Trophoblast cell (in vitro differentiated cells and primary cell): ENCODE data around the gene BMP8A.

Experiments
- DNase-seq, 2 donors: peaks; one replicate each; pipeline ENCODE4 v3.0.0-alpha.2; 2016
- H2AFZ ChIP-seq: 2 replicates; pipeline ENCODE4 v1.6.1; 2013; ENCODE audit warnings: low read length, moderate library complexity, mild to moderate bottlenecking; ENCODE audit not compliant: insufficient read depth, poor library complexity
- H2AK5ac ChIP-seq: 2 replicates; pipeline ENCODE4 v1.6.1; 2013; ENCODE audit warnings: mild to moderate bottlenecking, low read length
- H2BK120ac ChIP-seq: 2 replicates; pipeline ENCODE4 v1.6.1; 2013; ENCODE audit warnings: low read length, mild to moderate bottlenecking, moderate library complexity; ENCODE audit not compliant: insufficient read depth, poor library complexity
- H2BK12ac ChIP-seq: 2 replicates; pipeline ENCODE4 v1.6.1; 2013; ENCODE audit warnings: mild to moderate bottlenecking, low read length, moderate library complexity
- H2BK5ac ChIP-seq: 2 replicates; pipeline ENCODE4 v1.6.1; 2013; ENCODE audit warnings: low read length, low read depth, moderate library complexity, mild to moderate bottlenecking; ENCODE audit not compliant: poor library complexity
- H3K14ac ChIP-seq: 2 replicates; pipeline ENCODE4 v1.6.1; 2013; ENCODE audit warnings: mild to moderate bottlenecking, low read length
- H3K18ac ChIP-seq: 2 replicates; pipeline ENCODE4 v1.6.1; 2013; ENCODE audit warnings: mild to moderate bottlenecking, low read length
- H3K23ac ChIP-seq: 2 replicates; pipeline ENCODE4 v1.6.1; 2013; ENCODE audit warnings: low read length
- H3K27ac ChIP-seq: 2 replicates; pipeline ENCODE4 v1.5.1; 2013; ENCODE audit warnings: low read depth, mild to moderate bottlenecking, inconsistent platforms, low read length, moderate library complexity
- H3K27me3 ChIP-seq: 2 replicates; pipeline ENCODE4 v1.6.1; 2013; ENCODE audit warnings: inconsistent platforms, mild to moderate bottlenecking, low read length, moderate library complexity; ENCODE audit not compliant: insufficient read depth
- H3K36me3 ChIP-seq, 2 experiments: 1 replicate in 1 of 2; 2 replicates in 1 of 2; pipeline ENCODE4 v1.6.1; 2013; ENCODE audit warnings: low read length in 2 of 2, mild to moderate bottlenecking in 2 of 2, moderate library complexity in 1 of 2; ENCODE audit not compliant: insufficient read depth in 2 of 2, control insufficient read depth in 1 of 2
- H3K4ac ChIP-seq: 2 replicates; pipeline ENCODE4 v1.6.1; 2013; ENCODE audit warnings: low read depth, mild to moderate bottlenecking, low read length, moderate library complexity
- H3K4me1 ChIP-seq, 2 experiments: 1 replicate in 1 of 2; 2 replicates in 1 of 2; pipeline ENCODE4 v1.6.1; 2013; ENCODE audit warnings: low read length in 2 of 2, mild to moderate bottlenecking in 2 of 2, moderate library complexity in 1 of 2; ENCODE audit not compliant: insufficient read depth in 2 of 2, control insufficient read depth in 1 of 2
- H3K4me2 ChIP-seq: 2 replicates; pipeline ENCODE4 v1.6.1; 2013; ENCODE audit warnings: inconsistent platforms, mild to moderate bottlenecking, low read length, moderate library complexity
- H3K4me3 ChIP-seq: 2 replicates; pipeline ENCODE4 v1.5.1; 2013; ENCODE audit warnings: mild to moderate bottlenecking, low read depth, low read length, inconsistent platforms
- H3K79me1 ChIP-seq: one replicate; pipeline ENCODE4 v1.6.1; 2013; ENCODE audit warnings: low read length
- H3K79me2 ChIP-seq: 2 replicates; pipeline ENCODE4 v1.6.1; 2013; ENCODE audit warnings: low read length, mild to moderate bottlenecking; ENCODE audit not compliant: control insufficient read depth, insufficient read depth, poor library complexity
- H3K9ac ChIP-seq: 2 replicates; pipeline ENCODE4 v1.6.1; 2013; ENCODE audit warnings: mild to moderate bottlenecking, low read length
- H3K9me3 ChIP-seq: 2 replicates; pipeline ENCODE4 v1.6.1; 2013; ENCODE audit warnings: low read depth, mild to moderate bottlenecking, control low read depth, inconsistent platforms, low read length; ENCODE audit not compliant: insufficient read depth
- H4K12ac ChIP-seq: 2 replicates; pipeline ENCODE4 v1.6.1; 2013; ENCODE audit warnings: low read depth, mild to moderate bottlenecking, low read length, moderate library complexity
- H4K8ac ChIP-seq: 2 replicates; pipeline ENCODE4 v1.6.1; 2013; ENCODE audit warnings: low read depth, mild to moderate bottlenecking, low read length, moderate library complexity
- H4K91ac ChIP-seq: one replicate; pipeline ENCODE4 v1.6.1; 2013; ENCODE audit warnings: low read depth, mild to moderate bottlenecking, low read length, moderate library complexity
- WGBS: extraction: QIAGEN DNeasy Blood & Tissue Kit; methylation state at CpG from one replicate; pipeline ENCODE4 v1.1.7; 2013; ENCODE audit warnings: missing lambda C conversion rate; ENCODE audit not compliant: insufficient read length, insufficient coverage; ENCODE audit errors: extremely low coverage; 5-methylcytosine and 5-hydroxymethylcytosine counted together

BMP8A gene

GRCh38 chr1:39488012-39488545 is 3.4 kb upstream of the BMP8A start:
- H3K27me3 ChIP-seq = peaks cover 26% of the 10 kb centered on the region
- H3K36me3 ChIP-seq = peaks cover 13 to 32% of the 10 kb centered on the region in 2 experiments
- H3K4ac ChIP-seq = no peak overlapping the region
- H2BK12ac ChIP-seq = no peak overlapping the region
- no peak overlapping the region for H3K14ac ChIP-seq
- H3K23ac ChIP-seq = no peak overlapping the region
- no peak overlapping the region for H2BK5ac ChIP-seq
- no peak overlapping the region for H2AFZ ChIP-seq
- no peak overlapping the region for H4K91ac ChIP-seq
- peaks cover 2% of the 10 kb centered on the region for H3K9me3 ChIP-seq
- H3K4me1 ChIP-seq = peaks cover 7 to 11% of the 10 kb centered on the region in 2 experiments
- H2BK120ac ChIP-seq = no peak overlapping the region
- H3K79me2 ChIP-seq = no peaks in the 10 kb centered on the region
- WGBS = no CpG with 5 or more reads among the region's 5 CpGs
- H3K18ac ChIP-seq = no peak overlapping the region
- no peak overlapping the region for H3K4me3 ChIP-seq
- H3K79me1 ChIP-seq = no peaks in the 10 kb centered on the region
- H2AK5ac ChIP-seq = no peak overlapping the region
- no peak overlapping the region for H4K8ac ChIP-seq
- H3K4me2 ChIP-seq = no peak overlapping the region
- no peak for DNase-seq
- no peak overlapping the region for H4K12ac ChIP-seq
- no peak overlapping the region for H3K27ac ChIP-seq
- H3K9ac ChIP-seq = no peak overlapping the region

DNA sequence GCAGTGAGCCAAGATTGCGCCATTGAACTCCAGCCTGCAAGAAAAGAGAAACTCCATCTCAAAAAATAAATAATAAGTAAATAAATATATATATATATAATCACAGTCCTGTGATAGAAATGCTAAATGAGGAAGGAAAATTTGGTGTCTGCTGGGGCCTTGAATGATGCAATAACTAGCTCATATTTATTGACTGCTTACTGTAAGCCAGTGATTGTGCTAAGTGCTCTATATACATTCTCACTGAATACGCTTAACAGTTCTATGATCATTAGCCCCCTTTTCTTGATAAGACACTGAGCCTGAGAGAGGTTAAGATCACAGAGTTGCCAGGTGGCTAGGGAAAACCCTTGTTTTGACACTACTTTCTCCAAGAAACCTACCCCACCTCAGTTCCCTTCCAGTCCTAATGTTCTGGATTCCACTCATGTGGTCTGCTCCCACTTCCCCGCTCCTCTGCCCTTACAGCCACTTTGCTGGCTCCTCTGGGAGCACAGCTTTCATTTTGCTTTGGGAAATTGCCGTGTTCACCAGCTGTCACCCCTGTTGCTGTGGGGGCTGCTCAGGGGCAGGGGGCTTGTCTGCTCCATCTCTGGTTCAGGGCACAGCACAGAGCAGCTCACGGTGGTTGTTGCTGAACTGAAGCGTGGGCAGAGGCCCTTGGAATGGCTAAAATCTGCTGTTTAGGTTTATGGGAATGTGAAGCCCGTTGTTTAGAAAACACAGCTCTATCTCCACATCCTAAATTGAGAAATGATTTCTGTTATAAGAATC is 2.5 kb upstream of the BMP8A start:
- H3K4ac ChIP-seq = no peak overlapping the region
- H3K4me2 ChIP-seq = no peak overlapping the region
- H3K9me3 ChIP-seq = peaks cover 2% of the 10 kb centered on the region
- no peaks in the 10 kb centered on the region for H3K79me2 ChIP-seq
- no peak overlapping the region for H3K27ac ChIP-seq
- no peak overlapping the region for H2AFZ ChIP-seq
- peaks cover 13 to 26% of the 10 kb centered on the region in 2 experiments for H3K36me3 ChIP-seq
- peaks cover 32% of the 10 kb centered on the region for H3K27me3 ChIP-seq
- no peak overlapping the region for H3K9ac ChIP-seq
- H3K23ac ChIP-seq = no peak overlapping the region
- no CpG with 5 or more reads among the region's 7 CpGs for WGBS
- no peak overlapping the region for H3K4me3 ChIP-seq
- H3K4me1 ChIP-seq = peaks cover 7 to 11% of the 10 kb centered on the region in 2 experiments
- H2AK5ac ChIP-seq = no peak overlapping the region
- no peak overlapping the region for H2BK5ac ChIP-seq
- H2BK12ac ChIP-seq = no peak overlapping the region
- H4K12ac ChIP-seq = no peak overlapping the region
- no peak overlapping the region for H3K18ac ChIP-seq
- no peak overlapping the region for H4K91ac ChIP-seq
- no peak overlapping the region for H4K8ac ChIP-seq
- H3K14ac ChIP-seq = no peak overlapping the region
- H2BK120ac ChIP-seq = no peak overlapping the region
- no peak for DNase-seq
- H3K79me1 ChIP-seq = no peaks in the 10 kb centered on the region

DNA sequence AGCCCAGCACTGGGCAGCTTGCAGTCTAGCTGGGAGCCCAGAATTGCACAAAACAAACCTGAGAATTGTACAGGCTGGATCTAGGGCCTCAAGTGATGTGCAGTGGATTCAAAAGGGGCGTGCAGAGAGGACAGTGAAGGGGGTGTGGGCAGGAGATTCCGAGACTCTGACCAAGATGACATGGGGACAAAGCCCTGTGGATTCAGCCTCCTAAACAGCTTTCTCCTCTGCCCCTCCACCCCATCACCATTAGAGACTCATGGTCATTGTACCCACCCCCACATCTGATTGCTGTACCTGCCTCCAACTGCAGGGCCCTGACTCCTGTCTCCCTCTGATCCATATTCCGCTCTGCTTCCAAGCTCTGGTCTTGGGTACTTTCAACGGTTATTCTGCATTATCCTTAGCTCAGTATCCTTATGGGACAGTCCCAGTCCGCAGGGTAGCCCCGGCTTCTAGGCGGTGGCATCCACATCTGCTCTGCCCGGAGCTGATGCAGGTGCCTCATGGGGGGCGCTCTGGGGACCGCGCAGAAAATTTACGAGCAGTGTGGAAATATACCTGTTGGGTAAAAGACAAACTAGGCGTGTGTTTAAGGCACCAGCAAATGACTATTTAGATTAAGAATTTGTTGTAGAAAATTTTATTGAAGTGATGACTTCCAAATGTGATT is 1.7 kb upstream of the BMP8A start:
- Histone ChIP-seq H2BK12ac (no peak overlapping the region), H2AK5ac (no peak overlapping the region), H3K79me2 (no peaks in the 10 kb centered on the region), H3K27ac (no peak overlapping the region), H3K4me1 (peaks cover 7 to 11% of the 10 kb centered on the region in 2 experiments), H3K4me2 (no peak overlapping the region), H3K79me1 (no peaks in the 10 kb centered on the region), H4K12ac (no peak overlapping the region), H3K23ac (no peak overlapping the region), H2AFZ (no peak overlapping the region), H3K18ac (no peak overlapping the region), H2BK120ac (no peak overlapping the region), H3K9me3 (peaks cover 2% of the 10 kb centered on the region), H3K27me3 (peaks cover 33% of the 10 kb centered on the region), H4K8ac (no peak overlapping the region), H2BK5ac (no peak overlapping the region), H3K4ac (no peak overlapping the region), H3K36me3 (peaks cover 11 to 23% of the 10 kb centered on the region in 2 experiments), H3K14ac (no peak overlapping the region), H3K9ac (no peak overlapping the region), H4K91ac (no peak overlapping the region), H3K4me3 (no peak overlapping the region)
- no CpG with 5 or more reads among the region's 13 CpGs for WGBS
- peak in 1 of 2 donors; percentile 26 for DNase-seq

GRCh38 chr1:39490596-39491145 is 765 bp upstream of the BMP8A start:
- Histone ChIP-seq H2BK12ac (no peak overlapping the region), H3K9ac (no peak overlapping the region), H2BK120ac (no peak overlapping the region), H3K79me2 (no peaks in the 10 kb centered on the region), H3K23ac (no peak overlapping the region), H3K4me1 (peaks cover 7 to 11% of the 10 kb centered on the region in 2 experiments), H3K27me3 (peaks cover 33% of the 10 kb centered on the region), H3K4me3 (no peak overlapping the region), H3K9me3 (peaks cover 2% of the 10 kb centered on the region), H3K4ac (no peak overlapping the region), H4K12ac (no peak overlapping the region), H2BK5ac (no peak overlapping the region), H3K27ac (no peak overlapping the region), H2AFZ (no peak overlapping the region), H3K14ac (no peak overlapping the region), H3K4me2 (peak overlapping the region; percentile 93), H3K79me1 (no peaks in the 10 kb centered on the region), H3K36me3 (peaks cover 4 to 13% of the 10 kb centered on the region in 2 experiments), H3K18ac (no peak overlapping the region), H4K8ac (no peak overlapping the region), H4K91ac (no peak overlapping the region), H2AK5ac (no peak overlapping the region)
- peak in 1 of 2 donors; percentile 24 for DNase-seq
- no CpG with 5 or more reads among the region's 32 CpGs for WGBS
